Measurements from ENCODE around the gene PGAM2.

GRCh38 chr7:44102846-44103565 lies 37.6 kb upstream of the PGAM2 start:
- TF ChIP-seq CTCF (conservative IDR thresholded peaks at IDR 0.05; ENCODE audit: low read length) (no peak), EZH2phosphoT487 (IDR thresholded peaks at IDR 0.05; ENCODE audit: borderline replicate concordance) (no peak)
